Embryonic facial prominence (tissue), 1 donor: Measurements from ENCODE around the gene OR1N2.
"Not testable (repeated sequence)": the region's sequence is repeated elsewhere in the genome, so short reads cannot be mapped to it uniquely, and the experiment has no call there.

Experiments
- DNase-seq: peaks from one replicate; pipeline ENCODE4 v3.0.0-alpha.2; 2016; ENCODE audit errors: extremely low spot score

The OR1N2 gene, protein sequence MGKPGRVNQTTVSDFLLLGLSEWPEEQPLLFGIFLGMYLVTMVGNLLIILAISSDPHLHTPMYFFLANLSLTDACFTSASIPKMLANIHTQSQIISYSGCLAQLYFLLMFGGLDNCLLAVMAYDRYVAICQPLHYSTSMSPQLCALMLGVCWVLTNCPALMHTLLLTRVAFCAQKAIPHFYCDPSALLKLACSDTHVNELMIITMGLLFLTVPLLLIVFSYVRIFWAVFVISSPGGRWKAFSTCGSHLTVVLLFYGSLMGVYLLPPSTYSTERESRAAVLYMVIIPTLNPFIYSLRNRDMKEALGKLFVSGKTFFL

DNA sequence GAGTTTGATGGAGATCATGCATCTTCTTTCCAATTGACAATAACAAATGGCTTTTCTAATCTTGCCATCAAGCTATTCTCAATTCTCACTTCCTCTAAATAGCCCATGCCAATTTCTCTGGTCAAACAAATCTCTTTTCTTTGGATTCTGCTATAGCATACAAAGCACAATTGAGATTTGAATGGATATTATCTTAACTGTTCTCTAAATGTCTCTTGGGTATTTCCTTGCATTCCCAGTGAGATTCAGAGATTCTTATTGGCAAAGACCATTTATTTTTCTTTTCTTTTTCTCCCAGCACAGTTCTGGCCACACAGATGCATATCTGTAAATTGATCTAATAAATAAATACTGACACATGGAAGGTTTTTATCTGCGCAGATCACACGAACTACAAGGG lies at the start of gene OR1N2:
OR1N2 (plus strand) TSS at position 301 of the 400 bp plus-strand sequence. CDS start 100 bp downstream, outside the sequence.
- DNase-seq, result no peak

DNA sequence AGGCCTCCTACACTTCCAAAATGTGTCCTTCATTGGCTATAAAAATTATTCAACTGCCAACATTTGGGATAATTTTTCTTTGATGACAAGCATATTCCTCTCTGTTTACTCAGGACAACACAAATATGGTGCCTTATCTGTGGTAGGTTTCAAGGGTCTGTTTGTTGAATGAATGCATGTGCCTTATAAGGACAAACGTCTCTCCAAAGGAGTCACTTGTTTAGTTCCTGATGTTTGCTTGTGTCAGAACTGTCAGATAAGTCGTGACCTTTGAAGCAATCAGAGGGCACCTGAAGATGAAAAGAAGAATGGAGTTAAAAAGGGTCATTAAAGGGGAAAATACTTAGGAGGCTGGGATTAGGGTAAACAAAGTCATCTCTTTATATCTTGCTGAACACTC lies 45.9 kb upstream of the OR1N2 start:
- DNase-seq, result no peak

GRCh38 chr9:122510502-122510901 lies 42.4 kb upstream of the OR1N2 start, which contains the start of gene OR1J2:
TSS of gene OR1J2 (plus strand) at chr9:122510802. CDS start at chr9:122510802, 0 bp downstream.
- no peak for DNase-seq

DNA sequence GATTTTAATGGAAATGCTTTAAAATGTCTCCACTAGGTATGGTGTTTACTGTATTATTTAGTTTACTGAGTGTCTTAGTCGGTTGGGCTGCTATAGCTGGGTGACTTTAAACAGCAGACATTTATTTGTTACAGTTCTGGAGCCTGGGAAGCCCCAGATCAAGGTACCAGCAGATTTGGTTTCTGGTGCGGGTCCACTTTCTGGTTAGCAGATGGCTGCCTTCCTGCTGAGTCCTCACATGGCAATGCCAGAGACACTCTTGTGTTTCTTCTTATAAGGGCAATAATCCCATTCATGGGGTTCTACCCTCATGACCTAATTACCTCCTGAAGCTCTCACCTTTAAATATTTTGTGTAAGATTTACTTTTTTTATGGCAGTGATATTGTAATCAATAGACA lies 34.7 kb upstream of the OR1N2 start:
- DNase-seq, result no peak

- no peak for DNase-seq
These were observed 34.1 kb upstream of the OR1N2 start, which contains the start of gene OR1J4 for GRCh38 chr9:122518841-122519240. TSS of gene OR1J4 (plus strand) at chr9:122519141. CDS start at chr9:122519141, 0 bp downstream.

- DNase-seq, result no peak
These were observed 33.5 kb upstream of the OR1N2 start for GRCh38 chr9:122519376-122519775.

DNA sequence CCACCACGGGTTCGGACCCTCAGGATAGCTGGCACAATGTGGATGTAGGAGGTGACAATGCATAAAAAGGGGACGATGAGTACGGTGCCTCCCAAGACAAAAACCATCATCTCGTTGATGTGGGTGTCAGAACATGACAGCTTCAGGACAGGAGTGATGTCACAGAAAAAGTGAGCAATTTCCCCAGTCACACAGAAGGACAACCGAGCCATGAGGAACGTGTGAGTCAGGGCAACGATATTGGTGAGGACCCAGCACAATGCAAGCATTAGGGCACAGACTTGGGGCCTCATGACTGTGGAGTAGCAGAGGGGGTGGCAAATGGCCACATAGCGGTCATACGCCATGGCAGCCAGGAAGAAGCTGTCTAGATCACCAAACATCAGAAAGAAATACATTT lies 26.3 kb upstream of the OR1N2 start:
- no peak for DNase-seq

DNA sequence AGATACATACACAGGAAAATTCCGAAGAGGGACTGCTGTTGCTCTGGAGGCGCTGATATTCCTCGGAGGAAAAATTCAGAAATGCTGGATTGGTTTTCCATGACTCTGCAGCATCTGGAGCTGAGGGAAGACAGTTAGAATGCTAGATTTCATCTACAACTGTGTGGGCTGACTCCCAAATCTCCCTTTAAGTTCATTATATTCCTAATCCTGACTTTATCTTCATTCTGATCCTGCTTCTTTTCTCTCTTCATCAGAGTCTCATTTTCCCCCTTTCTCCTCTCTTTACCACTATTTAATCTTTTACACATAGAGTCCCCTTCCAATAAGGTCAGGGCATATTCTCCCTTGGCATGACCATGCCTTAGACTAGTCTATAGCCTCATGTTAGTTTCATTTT lies 25.7 kb upstream of the OR1N2 start, which contains the start of gene OR1N1:
OR1N1 (minus strand) TSS at position 101 of the 400 bp plus-strand sequence; CDS start at position 101, 0 bp downstream.
- DNase-seq, result no peak

- DNase-seq, result not testable (repeated sequence)
These were observed 21.8 kb upstream of the OR1N2 start for GRCh38 chr9:122531157-122531556.

DNA sequence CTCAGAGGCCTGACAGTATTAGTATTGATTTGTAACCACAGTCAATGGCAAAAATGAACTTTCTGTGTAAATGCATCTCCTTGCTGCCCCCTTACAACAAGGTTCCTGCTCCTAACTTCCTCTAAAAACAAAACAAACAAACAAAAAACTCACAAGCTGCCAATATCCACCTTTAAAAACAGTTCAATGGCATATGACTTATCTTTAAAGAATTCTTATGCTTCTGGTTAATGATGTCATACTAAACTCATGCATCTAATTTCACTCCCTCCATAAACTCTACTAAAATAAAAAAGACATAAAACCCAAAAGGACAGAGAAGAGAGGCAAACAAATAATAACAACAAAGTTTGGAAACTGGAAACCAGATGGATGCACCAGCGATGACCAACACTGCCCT lies 16.8 kb upstream of the OR1N2 start:
- no peak for DNase-seq

GRCh38 chr9:122537066-122537465 lies 15.8 kb upstream of the OR1N2 start:
- not testable (repeated sequence) for DNase-seq

DNA sequence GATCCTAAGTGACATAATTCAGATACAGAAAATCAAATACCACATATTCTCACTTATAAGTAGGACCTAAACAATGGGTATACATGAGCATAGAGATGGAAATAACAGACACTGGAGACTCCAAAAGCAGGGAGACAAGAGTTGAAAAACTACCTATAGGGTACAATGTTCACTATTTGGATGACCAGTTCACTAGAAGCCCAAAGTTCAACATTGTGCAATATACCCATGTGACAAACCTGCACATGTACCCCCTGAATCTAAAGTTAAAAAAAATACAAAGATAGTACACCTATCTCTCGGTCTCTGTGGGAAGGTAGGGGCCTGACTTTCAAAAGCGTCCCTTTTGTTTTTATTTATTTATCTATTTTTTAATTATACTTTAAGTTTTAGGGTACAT lies 14.2 kb upstream of the OR1N2 start:
- DNase-seq, result no peak

GRCh38 chr9:122546196-122546595 lies 6.7 kb upstream of the OR1N2 start:
- DNase-seq, result no peak

DNA sequence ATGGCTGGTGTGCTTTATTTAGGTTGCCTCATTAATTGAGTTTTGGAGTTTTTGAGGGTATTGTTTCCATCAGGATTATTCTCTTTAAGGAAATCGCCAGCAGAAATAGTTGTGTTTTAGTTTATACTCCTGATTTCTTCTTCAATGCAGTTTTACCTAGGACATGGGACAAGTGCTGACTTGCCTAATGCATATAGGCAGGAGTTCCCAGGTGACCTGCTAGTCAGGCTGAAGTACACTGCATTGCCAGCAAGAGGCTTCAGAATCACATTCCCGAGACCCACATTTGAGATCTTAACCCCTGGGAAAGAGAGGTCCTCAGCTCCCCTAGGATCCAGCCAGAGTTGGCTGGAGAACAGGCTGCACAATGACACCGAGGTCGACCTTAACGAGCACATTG lies 1.5 kb upstream of the OR1N2 start:
- no peak for DNase-seq

DNA sequence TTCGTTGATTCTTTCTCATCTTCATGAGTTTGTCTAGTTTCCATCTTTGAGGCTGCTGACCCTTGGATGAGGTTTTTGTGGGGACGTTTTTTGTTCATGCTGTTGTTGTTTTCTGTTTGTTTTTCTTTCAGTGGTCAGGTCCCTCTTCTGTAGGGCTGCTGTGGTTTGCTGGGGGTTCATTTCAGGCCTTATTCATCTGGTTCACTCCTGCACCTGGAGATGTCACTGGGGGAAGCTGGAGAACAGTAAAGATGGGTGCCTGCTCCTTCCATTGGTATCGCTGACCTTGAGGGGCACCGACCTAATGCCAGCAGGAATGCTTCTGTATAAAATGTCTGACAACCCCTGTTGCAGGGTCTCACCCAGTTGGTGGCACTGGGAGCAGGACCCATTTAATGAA lies 8.5 kb downstream of the OR1N2 start:
- no peak for DNase-seq

GRCh38 chr9:122562134-122562760 lies 9.3 kb downstream of the OR1N2 start:
- DNase-seq, result no peak

GRCh38 chr9:122567901-122568300 lies 15.0 kb downstream of the OR1N2 start:
- DNase-seq, result no peak

GRCh38 chr9:122572456-122572855 lies 19.5 kb downstream of the OR1N2 start:
- DNase-seq, result no peak

DNA sequence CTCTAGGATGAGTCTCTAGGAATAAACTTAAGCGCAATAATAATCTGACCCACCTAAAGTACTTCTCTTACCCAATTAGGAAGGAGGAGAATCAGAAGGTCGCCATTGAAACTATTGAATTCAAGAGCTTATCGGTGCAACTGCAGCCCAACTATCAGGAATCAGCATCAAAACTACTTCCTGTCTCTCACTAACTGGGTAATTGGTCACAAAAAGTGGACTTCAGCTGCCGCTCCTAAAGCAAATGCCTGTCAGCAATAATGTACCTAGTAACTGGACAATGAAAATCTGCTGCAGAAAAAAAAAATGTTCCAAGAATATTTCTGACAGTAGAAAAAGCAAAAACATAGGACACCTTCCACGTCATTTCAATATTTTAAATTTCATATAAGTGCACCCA lies 27.0 kb downstream of the OR1N2 start:
- DNase-seq, result no peak

- DNase-seq, result no peak
These were observed 27.4 kb downstream of the OR1N2 start for GRCh38 chr9:122580360-122580759.

DNA sequence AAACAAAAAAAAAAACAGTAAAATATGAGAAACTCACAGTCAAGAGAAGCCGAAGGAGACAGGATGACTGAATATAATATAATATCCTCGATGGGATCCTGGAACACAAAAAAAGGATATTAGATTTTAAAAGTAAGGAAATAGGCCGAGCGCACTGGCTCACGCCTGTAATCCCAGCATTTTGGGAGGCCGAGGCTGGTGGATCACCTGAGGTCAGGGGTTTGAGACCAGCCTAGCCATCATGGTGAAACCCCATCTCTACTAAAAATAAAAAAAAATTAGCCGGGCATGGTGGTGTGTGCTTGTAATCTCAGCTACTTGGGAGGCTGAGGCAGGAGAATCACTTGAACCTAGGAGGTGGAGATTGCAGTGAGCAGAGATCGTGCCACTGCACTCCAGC lies 30.4 kb downstream of the OR1N2 start, which contains the start of gene OR1L8:
OR1L8 (minus strand) TSS at position 101 of the 400 bp plus-strand sequence. CDS start 14,907 bp downstream, outside the sequence.
- DNase-seq, result not testable (repeated sequence)
